ENCODE data around the gene MYOM1.

Gene MYOM1

DNA sequence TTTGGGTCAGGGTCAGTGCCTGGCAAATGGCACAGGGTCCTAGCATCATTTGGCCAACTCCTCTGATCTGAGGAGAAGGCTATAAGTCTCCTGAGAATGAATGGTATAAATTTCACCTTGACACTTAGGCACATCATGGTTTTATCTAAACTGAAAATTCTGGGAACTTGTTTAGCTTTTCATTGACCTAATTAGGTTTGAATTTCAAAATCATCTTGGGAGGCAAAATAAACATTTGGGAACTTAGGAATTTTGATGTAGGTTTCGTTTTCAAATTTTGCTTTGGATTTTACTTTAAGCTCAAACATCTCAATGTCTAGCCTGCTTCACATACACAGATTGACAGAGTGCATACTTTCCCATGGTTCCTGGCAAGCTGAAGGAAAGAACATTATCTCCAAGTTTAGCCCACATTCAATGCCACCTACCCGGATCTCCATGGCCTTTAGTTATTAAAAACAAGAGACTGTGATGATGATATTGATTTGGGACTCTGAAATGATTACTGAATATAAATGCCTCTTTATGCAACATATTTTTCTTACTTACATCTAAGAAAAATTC is 44.5 kb downstream of the MYOM1 start:
- Histone ChIP-seq H3K9me2 (replicated peaks; ENCODE audit: control insufficient read depth, low read length) (no peaks in the 10 kb centered on the region), H3K27ac (ENCODE audit: low read depth, low read length) (no peak overlapping the region), H3K9me3 (ENCODE audit: control insufficient read depth, insufficient read depth, low read length) (no peaks in the 10 kb centered on the region), H3K4me2 (ENCODE audit: low read length) (no peak overlapping the region), H4K20me1 (ENCODE audit: control insufficient read depth, insufficient read depth, low read depth, low read length) (no peaks in the 10 kb centered on the region), H3K4me1 (ENCODE audit: control insufficient read depth, low read length) (peaks cover 71% of the 10 kb centered on the region), H3F3A (ENCODE audit: control insufficient read depth, insufficient read depth) (peaks cover 23% of the 10 kb centered on the region), H3K36me3 (ENCODE audit: control insufficient read depth, low read length) (no peaks in the 10 kb centered on the region), H3K27me3 (ENCODE audit: control insufficient read depth, low read length) (no peaks in the 10 kb centered on the region), H3K4me3 (ENCODE audit: low read length) (no peak overlapping the region), H3K79me2 (ENCODE audit: control insufficient read depth, low read length) (no peaks in the 10 kb centered on the region)
- TF ChIP-seq, protein P1, sequence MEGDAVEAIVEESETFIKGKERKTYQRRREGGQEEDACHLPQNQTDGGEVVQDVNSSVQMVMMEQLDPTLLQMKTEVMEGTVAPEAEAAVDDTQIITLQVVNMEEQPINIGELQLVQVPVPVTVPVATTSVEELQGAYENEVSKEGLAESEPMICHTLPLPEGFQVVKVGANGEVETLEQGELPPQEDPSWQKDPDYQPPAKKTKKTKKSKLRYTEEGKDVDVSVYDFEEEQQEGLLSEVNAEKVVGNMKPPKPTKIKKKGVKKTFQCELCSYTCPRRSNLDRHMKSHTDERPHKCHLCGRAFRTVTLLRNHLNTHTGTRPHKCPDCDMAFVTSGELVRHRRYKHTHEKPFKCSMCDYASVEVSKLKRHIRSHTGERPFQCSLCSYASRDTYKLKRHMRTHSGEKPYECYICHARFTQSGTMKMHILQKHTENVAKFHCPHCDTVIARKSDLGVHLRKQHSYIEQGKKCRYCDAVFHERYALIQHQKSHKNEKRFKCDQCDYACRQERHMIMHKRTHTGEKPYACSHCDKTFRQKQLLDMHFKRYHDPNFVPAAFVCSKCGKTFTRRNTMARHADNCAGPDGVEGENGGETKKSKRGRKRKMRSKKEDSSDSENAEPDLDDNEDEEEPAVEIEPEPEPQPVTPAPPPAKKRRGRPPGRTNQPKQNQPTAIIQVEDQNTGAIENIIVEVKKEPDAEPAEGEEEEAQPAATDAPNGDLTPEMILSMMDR (IDR thresholded peaks at IDR 0.05; ENCODE audit: low read depth, low read length, poor library complexity, severe bottlenecking) = no peak
- TF ChIP-seq EZH2phosphoT487 (IDR thresholded peaks at IDR 0.05; ENCODE audit: borderline replicate concordance, low read length) = no peak

DNA sequence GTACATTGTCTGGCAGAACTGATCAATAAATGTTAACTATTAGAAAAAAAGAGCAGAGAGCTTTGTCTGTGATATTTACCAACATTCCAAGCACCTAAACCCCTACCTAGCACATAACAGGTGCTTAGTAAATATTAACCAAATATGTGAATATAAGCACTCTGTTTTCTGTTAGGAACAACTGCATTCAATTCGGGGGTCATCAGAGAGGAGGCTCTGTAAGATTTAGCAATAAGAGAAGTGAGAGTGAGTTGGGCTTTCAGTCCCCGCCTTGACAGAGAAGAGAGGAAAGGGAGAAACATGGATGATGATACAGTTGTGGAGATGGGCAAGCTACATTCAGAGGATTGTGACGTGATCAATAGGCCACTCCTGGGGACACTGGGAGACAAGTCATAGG is 47.7 kb downstream of the MYOM1 start:
- H3K36me3 ChIP-seq (ENCODE audit: control insufficient read depth, low read length) = no peaks in the 10 kb centered on the region
- no peak overlapping the region for H3K27ac ChIP-seq (ENCODE audit: low read depth, low read length)
- no peaks in the 10 kb centered on the region for H3K79me2 ChIP-seq (ENCODE audit: control insufficient read depth, low read length)
- H3K4me2 ChIP-seq (ENCODE audit: low read length) = no peak overlapping the region
- no peak overlapping the region for H3K4me3 ChIP-seq (ENCODE audit: low read length)
- H4K20me1 ChIP-seq (ENCODE audit: control insufficient read depth, insufficient read depth, low read depth, low read length) = no peaks in the 10 kb centered on the region
- no peaks in the 10 kb centered on the region for H3K9me3 ChIP-seq (ENCODE audit: control insufficient read depth, insufficient read depth, low read length)
- no peaks in the 10 kb centered on the region for H3K27me3 ChIP-seq (ENCODE audit: control insufficient read depth, low read length)
- H3K4me1 ChIP-seq (ENCODE audit: control insufficient read depth, low read length) = peaks cover 40% of the 10 kb centered on the region
- no peak for TF ChIP-seq EZH2phosphoT487 (IDR thresholded peaks at IDR 0.05; ENCODE audit: borderline replicate concordance, low read length)
- TF ChIP-seq, protein P1 (IDR thresholded peaks at IDR 0.05; ENCODE audit: low read depth, low read length, poor library complexity, severe bottlenecking) = no peak
- H3F3A ChIP-seq (ENCODE audit: control insufficient read depth, insufficient read depth) = peaks cover 6% of the 10 kb centered on the region
- no peaks in the 10 kb centered on the region for H3K9me2 ChIP-seq (replicated peaks; ENCODE audit: control insufficient read depth, low read length)

DNA sequence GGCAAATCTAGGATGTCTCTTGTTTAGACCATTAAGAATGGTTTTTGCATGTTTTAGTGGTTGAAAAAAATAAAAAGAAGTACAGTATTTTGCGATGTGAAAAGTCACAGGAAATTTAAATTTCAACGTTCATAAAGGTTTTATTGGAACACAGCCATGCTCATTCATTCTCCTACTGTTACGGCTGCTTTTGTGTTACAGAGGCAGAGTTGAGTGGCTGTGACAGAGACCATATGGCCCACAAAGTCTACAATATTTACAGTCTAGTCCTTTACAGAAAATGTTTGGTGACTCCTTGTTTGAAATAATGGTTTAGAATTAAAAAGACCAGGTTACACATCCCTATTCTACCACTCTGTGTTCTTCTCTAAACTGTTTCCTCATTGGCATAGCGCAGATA is 48.1 kb downstream of the MYOM1 start:
- Histone ChIP-seq H3F3A (ENCODE audit: control insufficient read depth, insufficient read depth) (peaks cover 3% of the 10 kb centered on the region; the same call in 1 of the 2 replicates), H3K4me3 (ENCODE audit: low read length) (no peak overlapping the region), H3K36me3 (ENCODE audit: control insufficient read depth, low read length) (no peaks in the 10 kb centered on the region), H3K9me2 (replicated peaks; ENCODE audit: control insufficient read depth, low read length) (no peaks in the 10 kb centered on the region), H3K9me3 (ENCODE audit: control insufficient read depth, insufficient read depth, low read length) (no peaks in the 10 kb centered on the region), H3K79me2 (ENCODE audit: control insufficient read depth, low read length) (no peaks in the 10 kb centered on the region), H4K20me1 (ENCODE audit: control insufficient read depth, insufficient read depth, low read depth, low read length) (no peaks in the 10 kb centered on the region), H3K27ac (ENCODE audit: low read depth, low read length) (no peak overlapping the region), H3K27me3 (ENCODE audit: control insufficient read depth, low read length) (no peaks in the 10 kb centered on the region), H3K4me2 (ENCODE audit: low read length) (no peak overlapping the region), H3K4me1 (ENCODE audit: control insufficient read depth, low read length) (peaks cover 35% of the 10 kb centered on the region)
- TF ChIP-seq, protein P1 (IDR thresholded peaks at IDR 0.05; ENCODE audit: low read depth, low read length, poor library complexity, severe bottlenecking) = no peak
- TF ChIP-seq EZH2phosphoT487 (IDR thresholded peaks at IDR 0.05; ENCODE audit: borderline replicate concordance, low read length) = no peak

All from DOHH2 (cell line).